Gastroesophageal sphincter (tissue), 4 donors: ENCODE data around the gene BHLHE40. TPM values are rescaled to one million over a fixed set of nuclear protein-coding genes. Genes with fewer than 3 reads are reported as not detected.

ENCODE experiments used
- ATAC-seq: fragments of 150-250 bp; one replicate; pipeline ENCODE4 v1.9.1; 2016; ENCODE audit warnings: mild to moderate bottlenecking, moderate library complexity
- H3K27ac ChIP-seq, 4 donors: fragments of 200-600 bp; sonication (generic) in 3 of 4; 1 replicate in 3 of 4; 2 replicates in 1 of 4; pipeline ENCODE4 v1.5.1; 2016 to 2019
- H3K27me3 ChIP-seq: fragments of 200-600 bp; sonication (generic); one replicate; pipeline ENCODE4 v1.5.1; 2019
- H3K36me3 ChIP-seq, 2 donors: fragments of 200-600 bp; sonication (generic); one replicate each; pipeline ENCODE4 v1.5.1; 2019; ENCODE audit warnings: control low read depth in 1 of 2
- H3K4me1 ChIP-seq, 3 donors: fragments of 200-600 bp; sonication (generic); 1 replicate in 2 of 3; 2 replicates in 1 of 3; pipeline ENCODE4 v1.5.1; 2016 to 2019; ENCODE audit warnings: control low read depth in 2 of 3
- H3K4me3 ChIP-seq, 2 donors: fragments of 200-600 bp; sonication (generic); one replicate each; pipeline ENCODE4 v1.5.1; 2019; ENCODE audit warnings: mild to moderate bottlenecking in 1 of 2, moderate library complexity in 1 of 2
- H3K9me3 ChIP-seq, 3 donors: fragments of 200-600 bp; sonication (generic); one replicate each; pipeline ENCODE4 v1.5.1; 2017 to 2019; ENCODE audit warnings: control low read depth in 2 of 3
- CTCF ChIP-seq, 4 experiments: fragments of 200-600 bp in 2 of 4; fragments of 450-650 bp in 2 of 4; sonication (generic) in 1 of 4; IDR thresholded peaks; one replicate each; pipeline ENCODE4 v1.5.1; 2017 to 2019; ENCODE audit warnings: antibody characterized with exemption in 4 of 4, mild to moderate bottlenecking in 2 of 4, moderate library complexity in 2 of 4
- EP300 ChIP-seq: sonication (generic); formaldehyde crosslinking; IDR thresholded peaks from one replicate; pipeline ENCODE4 v1.6.1; 2017; ENCODE audit warnings: antibody characterized with exemption, mild to moderate bottlenecking
- POLR2A ChIP-seq, 2 donors: fragments of 450-650 bp; IDR thresholded peaks; one replicate each; pipeline ENCODE4 v1.6.1; 2017; ENCODE audit warnings: antibody characterized with exemption in 2 of 2, mild to moderate bottlenecking in 2 of 2, moderate library complexity in 1 of 2
- POLR2AphosphoS5 ChIP-seq: sonication (generic); formaldehyde crosslinking; IDR thresholded peaks from one replicate; pipeline ENCODE4 v1.6.1; 2017; ENCODE audit warnings: antibody characterized with exemption
- whole genome bisulfite sequencing, 2 donors: methylation state at CpG; one replicate each; pipeline ENCODE4 v1.1.5; 2018; ENCODE audit warnings: low coverage in 1 of 2; 5-methylcytosine and 5-hydroxymethylcytosine counted together
- total RNA-seq, 4 donors: library from RNA; depleted of rRNA; stranded (reverse); fragments of >200 nt; gene quantifications; one replicate each; pipeline ENCODE4 v1.1.0, GENCODE V29; 2016

The BHLHE40 gene
- total RNA-seq, 4 donors from 2014 or later = 7.8 to 46.0 (median 14.0) TPM

GRCh38 chr3:5010706-5011554 lies 31.7 kb downstream of the BHLHE40 start:
- Histone ChIP-seq H3K36me3 (no peaks in the 10 kb centered on the region), H3K27me3 (no peaks in the 10 kb centered on the region), H3K27ac (no peak overlapping the region), H3K4me3 (no peak overlapping the region), H3K9me3 (no peaks in the 10 kb centered on the region), H3K4me1 (no peaks in the 10 kb centered on the region)
- TF ChIP-seq CTCF (IDR thresholded peaks at IDR 0.05) (no peak), POLR2A (IDR thresholded peaks at IDR 0.05) (no peak), EP300 (no peak), POLR2AphosphoS5 (no peak)
- 93 to 100% methylated on average over 5 of the region's 7 CpGs for WGBS, 2 donors
- no peak for ATAC-seq

GRCh38 chr3:5011555-5012256 lies 32.5 kb downstream of the BHLHE40 start:
- Histone ChIP-seq H3K27me3 (no peaks in the 10 kb centered on the region), H3K4me3 (no peak overlapping the region), H3K9me3 (no peaks in the 10 kb centered on the region), H3K36me3 (no peaks in the 10 kb centered on the region), H3K4me1 (peaks cover 0 to 3% (median 0%) of the 10 kb centered on the region in 3 donors), H3K27ac (no peak overlapping the region)
- TF ChIP-seq POLR2AphosphoS5 (no peak), POLR2A (IDR thresholded peaks at IDR 0.05) (no peak), EP300 (no peak), CTCF (IDR thresholded peaks at IDR 0.05) (no peak)
- no peak for ATAC-seq
- 77 to 100% methylated on average over 1 to 9 of the region's 14 CpGs for WGBS, 2 donors

GRCh38 chr3:5012367-5012766 lies 33.1 kb downstream of the BHLHE40 start:
- Histone ChIP-seq H3K27ac (no peak overlapping the region), H3K36me3 (no peaks in the 10 kb centered on the region), H3K4me1 (peaks cover 0 to 9% (median 0%) of the 10 kb centered on the region in 3 donors), H3K4me3 (no peak overlapping the region), H3K27me3 (no peaks in the 10 kb centered on the region), H3K9me3 (no peaks in the 10 kb centered on the region)
- no peak for TF ChIP-seq POLR2A (IDR thresholded peaks at IDR 0.05)
- TF ChIP-seq EP300 = no peak
- TF ChIP-seq CTCF (IDR thresholded peaks at IDR 0.05) = no peak
- TF ChIP-seq POLR2AphosphoS5 = no peak
- no peak for ATAC-seq
- WGBS, 2 donors = 0 to 30% methylated on average over 1 to 2 of the region's 2 CpGs

GRCh38 chr3:5013021-5013906 lies 34.0 kb downstream of the BHLHE40 start:
- Histone ChIP-seq H3K27ac (no peak overlapping the region), H3K36me3 (no peaks in the 10 kb centered on the region), H3K27me3 (no peaks in the 10 kb centered on the region), H3K9me3 (no peaks in the 10 kb centered on the region), H3K4me3 (no peak overlapping the region), H3K4me1 (peaks cover 0 to 18% (median 0%) of the 10 kb centered on the region in 3 donors)
- no peak for ATAC-seq
- TF ChIP-seq EP300 = no peak
- TF ChIP-seq CTCF (IDR thresholded peaks at IDR 0.05) = no peak
- TF ChIP-seq POLR2AphosphoS5 = no peak
- no peak for TF ChIP-seq POLR2A (IDR thresholded peaks at IDR 0.05)
- 50 to 65% methylated on average over 1 to 2 of the region's 5 CpGs for WGBS, 2 donors
